ENCODE results near the gene NDUFV1.
"Not testable (repeated sequence)": the region's sequence is repeated elsewhere in the genome, so short reads cannot be mapped to it uniquely, and the experiment has no call there.

NDUFV1 gene

GRCh38 chr11:67611704-67612587 lies 5.2 kb downstream of the NDUFV1 start:
- DNase-seq (ENCODE audit: low spot score): no peak

- no peak for DNase-seq (ENCODE audit: low spot score)
Measured at GRCh38 chr11:67612751-67613150, 6.0 kb downstream of the NDUFV1 start.

- no peak for DNase-seq (ENCODE audit: low spot score)
Measured at GRCh38 chr11:67613313-67613959, 6.7 kb downstream of the NDUFV1 start.

GRCh38 chr11:67613960-67614715 lies 7.4 kb downstream of the NDUFV1 start:
- DNase-seq (ENCODE audit: low spot score): peak; percentile 84

GRCh38 chr11:67614730-67615714 lies 8.3 kb downstream of the NDUFV1 start:
- peak; percentile 67 for DNase-seq (ENCODE audit: low spot score)

GRCh38 chr11:67615728-67616430 lies 9.1 kb downstream of the NDUFV1 start:
- DNase-seq (ENCODE audit: low spot score): no peak

- DNase-seq (ENCODE audit: low spot score): no peak
Measured at GRCh38 chr11:67616431-67617242, 9.9 kb downstream of the NDUFV1 start.

GRCh38 chr11:67617243-67617953 lies 10.7 kb downstream of the NDUFV1 start:
- no peak for DNase-seq (ENCODE audit: low spot score)

- peak; percentile 63 for DNase-seq (ENCODE audit: low spot score)
Measured at GRCh38 chr11:67618901-67619659, 12.3 kb downstream of the NDUFV1 start.

GRCh38 chr11:67619683-67620618 lies 13.2 kb downstream of the NDUFV1 start:
- peak; percentile 69 for DNase-seq (ENCODE audit: low spot score)

GRCh38 chr11:67620621-67621020 lies 13.9 kb downstream of the NDUFV1 start:
- peak; percentile 75 for DNase-seq (ENCODE audit: low spot score)

GRCh38 chr11:67621928-67622327 lies 15.2 kb downstream of the NDUFV1 start:
- not testable (repeated sequence) for DNase-seq (ENCODE audit: low spot score)

GRCh38 chr11:67622905-67623304 lies 16.2 kb downstream of the NDUFV1 start:
- not testable (repeated sequence) for DNase-seq (ENCODE audit: low spot score)

GRCh38 chr11:67623795-67624194 lies 17.1 kb downstream of the NDUFV1 start:
- DNase-seq (ENCODE audit: low spot score): not testable (repeated sequence)

GRCh38 chr11:67626131-67626833 lies 19.5 kb downstream of the NDUFV1 start:
- not testable (repeated sequence) for DNase-seq (ENCODE audit: low spot score)

GRCh38 chr11:67626970-67627369 lies 20.2 kb downstream of the NDUFV1 start:
- no peak for DNase-seq (ENCODE audit: low spot score)

- no peak for DNase-seq (ENCODE audit: low spot score)
Measured at GRCh38 chr11:67627441-67627811, 20.7 kb downstream of the NDUFV1 start.

All from ecto neural progenitor cell (in vitro differentiated cells).